RPMI7951 (cell line): ENCODE data around the gene ATG2A. TPM values are rescaled to one million over a fixed set of nuclear protein-coding genes. Genes with fewer than 3 reads are reported as not detected.

Source experiments
- DNase-seq: peaks from one replicate; pipeline ENCODE4 v3.0.0-alpha.2; 2012; ENCODE audit warnings: low read depth
- total RNA-seq: library from RNA; depleted of rRNA; stranded (reverse); fragments of >200 nt; shearing (Covaris generic); gene quantifications from 2 replicates; pipeline ENCODE4 v1.2.3, GENCODE V29; 2014

ATG2A gene
- total RNA-seq, 1 experiment from 2014 or later, result 6.6 TPM

GRCh38 chr11:64870176-64870892 is 46.7 kb downstream of the ATG2A start:
- DNase-seq, result peak; percentile 90

- no peak for DNase-seq
Observed at GRCh38 chr11:64869571-64870175, 47.3 kb downstream of the ATG2A start.

- peak; percentile 96 for DNase-seq
Observed at GRCh38 chr11:64868904-64869570, 48.0 kb downstream of the ATG2A start.

GRCh38 chr11:64867748-64868462 is 49.1 kb downstream of the ATG2A start:
- DNase-seq, result no peak

- DNase-seq, result no peak
Observed at GRCh38 chr11:64866173-64866491, 50.9 kb downstream of the ATG2A start.

- peak; percentile 56 for DNase-seq
Observed at GRCh38 chr11:64865286-64866172, 51.5 kb downstream of the ATG2A start.

GRCh38 chr11:64864473-64865285 is 52.3 kb downstream of the ATG2A start:
- DNase-seq, result peak; percentile 96

GRCh38 chr11:64864135-64864472 is 52.9 kb downstream of the ATG2A start:
- DNase-seq, result no peak

- no peak for DNase-seq
Observed at GRCh38 chr11:64863391-64864060, 53.5 kb downstream of the ATG2A start.

GRCh38 chr11:64862987-64863390 is 54.0 kb downstream of the ATG2A start:
- DNase-seq, result no peak

- no peak for DNase-seq
Observed at GRCh38 chr11:64861227-64861975, 55.6 kb downstream of the ATG2A start.

- no peak for DNase-seq
Observed at GRCh38 chr11:64859542-64860414, 57.2 kb downstream of the ATG2A start.

GRCh38 chr11:64858467-64859263 is 58.3 kb downstream of the ATG2A start:
- no peak for DNase-seq

GRCh38 chr11:64857485-64857884 is 59.5 kb downstream of the ATG2A start:
- DNase-seq, result no peak

- peak; percentile 98 for DNase-seq
Observed at GRCh38 chr11:64856382-64857227, 60.4 kb downstream of the ATG2A start.

- no peak for DNase-seq
Observed at GRCh38 chr11:64855596-64856304, 61.3 kb downstream of the ATG2A start.
